ENCODE results near the gene MAPK8.
A peak's percentile ranks its signal among the peaks of the same experiment; 100 is the strongest.

The MAPK8 gene

GRCh38 chr10:48292616-48293015 lies 13.9 kb upstream of the MAPK8 start:
- no peak for DNase-seq

GRCh38 chr10:48294431-48294830 lies 12.0 kb upstream of the MAPK8 start:
- no peak for DNase-seq

GRCh38 chr10:48296576-48297098 lies 9.8 kb upstream of the MAPK8 start:
- no peak for DNase-seq

DNA sequence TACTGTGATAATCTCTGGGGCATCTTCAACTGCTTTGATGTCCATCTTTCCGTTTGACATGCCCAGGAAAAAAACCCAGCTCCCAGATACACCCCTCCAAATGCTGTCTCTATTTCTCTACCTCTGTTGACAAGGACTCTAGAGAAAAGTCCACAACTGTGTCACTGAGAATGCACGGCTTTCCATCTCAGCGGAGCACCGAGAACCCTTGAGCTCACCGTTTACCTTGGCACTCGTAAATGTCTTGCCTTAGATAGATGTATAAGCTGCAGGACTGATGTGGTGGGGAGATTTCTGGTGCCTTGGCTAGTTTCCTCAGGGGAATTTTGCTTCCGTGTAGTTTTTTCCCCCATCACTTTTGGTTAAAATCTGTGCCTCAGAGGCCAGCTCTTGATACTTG lies 7.4 kb upstream of the MAPK8 start:
- DNase-seq: no peak

GRCh38 chr10:48299692-48300091 lies 6.8 kb upstream of the MAPK8 start:
- DNase-seq: no peak

- no peak for DNase-seq
Measured at GRCh38 chr10:48300556-48300955, 5.9 kb upstream of the MAPK8 start.

GRCh38 chr10:48302515-48303476 lies 3.7 kb upstream of the MAPK8 start:
- DNase-seq: no peak

- no peak for DNase-seq
Measured at GRCh38 chr10:48305905-48306264, 592 bp upstream of the MAPK8 start.

GRCh38 chr10:48306870-48307710 lies 613 bp downstream of the MAPK8 start:
- peak; percentile 70 for DNase-seq

- DNase-seq: no peak
Measured at GRCh38 chr10:48307711-48308018, 1.2 kb downstream of the MAPK8 start.

- no peak for DNase-seq
Measured at GRCh38 chr10:48309711-48310226, 3.3 kb downstream of the MAPK8 start.

DNA sequence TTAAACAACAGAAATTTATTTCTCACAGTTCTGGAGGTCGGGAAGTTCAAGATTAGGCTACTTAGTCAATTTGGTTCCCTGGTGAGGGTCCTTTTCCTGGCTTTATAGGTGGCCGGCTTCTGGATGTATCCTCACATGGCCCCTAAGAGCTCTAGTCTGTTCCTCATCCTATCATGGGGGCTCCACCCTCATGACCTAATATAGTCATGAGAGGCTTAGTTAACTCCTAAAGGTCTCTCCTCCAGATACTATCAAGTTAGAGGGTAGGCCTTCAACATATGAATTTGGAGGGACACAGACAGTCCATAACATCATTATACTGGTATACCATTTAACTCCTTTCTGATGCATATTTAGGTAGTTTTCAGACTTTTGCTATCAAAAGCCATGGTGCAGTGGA lies 7.6 kb downstream of the MAPK8 start:
- no peak for DNase-seq

GRCh38 chr10:48316236-48316635 lies 9.8 kb downstream of the MAPK8 start:
- no peak for DNase-seq

DNA sequence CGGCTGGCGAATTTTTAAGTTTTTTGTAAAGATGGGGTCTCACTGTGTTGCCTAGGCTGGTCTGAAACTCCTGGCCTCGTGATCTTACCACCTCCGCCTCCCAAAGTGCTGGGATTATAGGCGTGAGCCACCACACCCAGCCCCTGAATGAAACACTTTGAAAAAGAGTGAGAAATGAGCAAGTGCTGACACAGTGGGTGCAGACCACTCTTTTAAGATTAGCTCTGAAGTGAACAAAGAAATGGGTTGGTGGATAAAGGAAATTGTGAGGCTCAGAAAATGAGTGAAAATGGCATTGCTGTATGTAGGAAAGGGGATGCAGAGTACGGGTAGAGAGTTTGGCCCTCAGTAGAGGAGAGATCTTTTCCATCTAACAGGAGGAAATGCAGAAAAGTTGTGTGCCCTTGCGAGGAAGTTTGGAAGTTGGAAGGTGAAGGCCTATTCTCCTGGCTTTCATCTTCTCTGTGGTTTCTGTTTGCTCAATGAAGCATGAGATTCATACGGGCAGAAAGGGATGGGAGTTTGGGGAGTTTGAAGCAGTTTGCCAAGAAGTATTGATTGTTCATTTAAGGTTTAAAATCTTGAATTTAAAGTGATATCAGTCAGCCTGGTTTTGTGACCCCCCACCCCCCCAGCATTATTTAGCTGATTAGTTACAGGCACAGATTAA lies 11.0 kb downstream of the MAPK8 start:
- no peak for DNase-seq

GRCh38 chr10:48322017-48322416 lies 15.5 kb downstream of the MAPK8 start:
- no peak for DNase-seq

- no peak for DNase-seq
Measured at GRCh38 chr10:48324580-48324979, 18.1 kb downstream of the MAPK8 start.

- no peak for DNase-seq
Measured at GRCh38 chr10:48330269-48330668, 23.8 kb downstream of the MAPK8 start.

DNA sequence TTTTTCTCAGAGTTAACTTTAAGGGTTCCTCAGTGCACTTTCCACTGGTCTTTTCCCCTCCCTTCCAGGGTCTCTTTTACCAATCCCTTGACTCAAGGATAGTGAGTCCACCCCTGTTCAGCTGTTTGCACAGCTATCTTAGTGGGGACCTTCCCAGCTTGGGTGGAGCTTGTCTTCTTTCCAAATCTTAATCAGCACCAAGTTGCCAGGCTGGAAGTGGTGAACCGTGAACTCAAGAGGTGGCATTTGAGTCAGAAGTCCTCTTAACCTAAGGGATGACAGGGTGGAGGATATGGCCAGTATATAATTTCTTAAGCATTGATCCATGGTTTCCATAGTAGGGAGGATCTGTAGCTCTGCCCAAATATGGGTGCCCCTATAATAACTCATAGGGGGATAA lies 25.0 kb downstream of the MAPK8 start:
- DNase-seq: no peak

DNA sequence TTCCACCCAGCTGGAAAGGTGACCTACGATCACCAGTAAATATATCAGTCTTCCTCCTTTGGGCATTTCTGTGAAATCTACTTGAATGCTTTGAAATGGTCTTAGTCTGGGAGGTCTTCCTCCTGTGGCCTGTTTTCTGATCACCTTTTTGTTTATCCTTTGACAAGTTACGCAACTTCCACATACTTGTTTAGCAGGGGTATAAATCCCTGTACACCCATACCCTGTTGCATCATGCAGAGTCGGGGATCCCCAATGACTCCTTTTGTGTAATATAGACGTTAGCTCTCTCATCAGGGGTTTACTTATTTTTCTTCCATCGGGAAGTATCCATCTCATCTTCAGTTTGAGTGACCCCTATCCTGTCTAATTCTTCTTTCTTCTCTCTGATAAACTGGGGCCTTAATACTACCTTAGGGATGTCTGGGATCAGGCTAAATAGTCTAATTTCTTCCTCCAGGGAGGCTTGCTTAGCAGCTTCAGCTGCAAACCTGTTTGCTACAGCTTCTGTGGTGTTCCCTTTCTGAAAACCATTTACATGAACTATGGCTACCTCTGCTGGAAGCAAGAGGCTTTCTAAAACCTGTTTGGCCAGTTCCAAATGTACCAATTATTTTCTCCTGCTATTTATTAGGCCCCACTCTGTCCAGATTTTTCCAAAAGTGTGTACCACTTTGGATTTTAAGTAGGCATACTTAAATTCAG lies 25.8 kb downstream of the MAPK8 start:
- no peak for DNase-seq

GRCh38 chr10:48332871-48333216 lies 26.4 kb downstream of the MAPK8 start:
- no peak for DNase-seq

DNA sequence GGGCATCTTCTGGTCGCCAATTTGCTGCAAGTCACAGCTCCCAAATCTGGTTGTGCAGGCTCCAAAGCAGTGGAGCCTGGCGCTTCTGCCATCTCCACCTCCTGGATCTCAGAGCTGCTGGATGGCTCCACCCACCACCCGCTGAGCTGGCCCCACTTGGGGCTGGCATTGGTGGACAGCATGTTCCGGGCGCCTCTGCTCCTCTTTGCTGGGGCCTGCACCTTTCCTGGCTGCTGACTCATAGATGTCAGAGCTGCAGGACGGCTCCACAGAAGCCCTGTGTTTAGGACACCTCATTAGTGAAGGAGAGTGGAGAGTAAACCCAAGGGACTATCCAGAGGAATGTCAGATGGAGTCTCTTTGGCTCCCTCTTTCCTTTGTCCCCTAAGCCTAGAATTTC lies 27.4 kb downstream of the MAPK8 start:
- DNase-seq: no peak

DNA sequence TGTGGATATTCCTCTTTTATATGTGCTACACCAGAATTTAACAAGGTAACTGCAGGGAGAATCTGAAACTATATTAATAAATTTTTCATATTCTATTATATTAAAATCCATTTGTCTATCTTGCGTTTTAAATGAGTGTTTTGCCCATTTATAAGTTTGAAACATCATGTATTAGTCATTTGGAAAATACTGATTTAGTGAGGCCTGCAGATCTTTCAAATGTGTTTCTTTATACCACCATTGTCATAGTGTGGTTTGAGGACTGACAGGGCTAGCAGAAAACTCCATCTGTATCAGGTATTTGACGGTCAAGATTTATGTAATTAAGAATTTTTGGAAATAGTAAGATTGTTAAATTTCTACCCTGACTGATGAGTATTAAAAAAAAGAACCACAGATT lies 29.3 kb downstream of the MAPK8 start:
- no peak for DNase-seq
